Muscle layer of duodenum (tissue), 2 donors: ENCODE data around the gene OGA.

Source experiments
- H3K27ac ChIP-seq: one replicate; pipeline ENCODE4 v1.7.0; 2013; ENCODE audit warnings: mild to moderate bottlenecking, low read length
- H3K27me3 ChIP-seq: one replicate; pipeline ENCODE4 v1.7.0; 2013; ENCODE audit warnings: low read depth, mild to moderate bottlenecking, control low read depth, low read length
- H3K36me3 ChIP-seq, 2 donors: one replicate each; pipeline ENCODE4 v1.7.0; 2013; ENCODE audit warnings: low read length in 2 of 2, control low read depth in 1 of 2, mild to moderate bottlenecking in 1 of 2; ENCODE audit not compliant: insufficient read depth in 2 of 2, control insufficient read depth in 1 of 2
- H3K4me1 ChIP-seq, 2 donors: one replicate each; pipeline ENCODE4 v1.7.0; 2013; ENCODE audit warnings: low read length in 2 of 2, mild to moderate bottlenecking in 2 of 2, control low read depth in 1 of 2, moderate library complexity in 1 of 2; ENCODE audit not compliant: insufficient read depth in 2 of 2, control insufficient read depth in 1 of 2
- H3K4me3 ChIP-seq, 2 donors: one replicate each; pipeline ENCODE4 v1.7.0; 2013; ENCODE audit warnings: low read length in 2 of 2, low read depth in 1 of 2, mild to moderate bottlenecking in 1 of 2
- H3K9me3 ChIP-seq, 2 donors: one replicate each; pipeline ENCODE4 v1.7.0; 2013; ENCODE audit warnings: low read length in 2 of 2, control low read depth in 1 of 2, mild to moderate bottlenecking in 1 of 2; ENCODE audit not compliant: control insufficient read depth in 1 of 2
- donor health status: healthy.

OGA gene

GRCh38 chr10:101761226-101761625 is 57.0 kb downstream of the OGA start:
- Histone ChIP-seq H3K27me3 (no peaks in the 10 kb centered on the region), H3K4me1 (no peaks in the 10 kb centered on the region), H3K36me3 (no peaks in the 10 kb centered on the region), H3K27ac (no peak overlapping the region), H3K9me3 (no peaks in the 10 kb centered on the region), H3K4me3 (no peak overlapping the region)

GRCh38 chr10:101760510-101760909 is 57.7 kb downstream of the OGA start:
- no peak overlapping the region for H3K4me3 ChIP-seq
- H3K4me1 ChIP-seq = no peaks in the 10 kb centered on the region
- H3K27ac ChIP-seq = no peak overlapping the region
- H3K27me3 ChIP-seq = no peaks in the 10 kb centered on the region
- H3K36me3 ChIP-seq = no peaks in the 10 kb centered on the region
- H3K9me3 ChIP-seq = no peaks in the 10 kb centered on the region

GRCh38 chr10:101759309-101760247 is 58.7 kb downstream of the OGA start:
- Histone ChIP-seq H3K4me3 (no peak overlapping the region), H3K27me3 (no peaks in the 10 kb centered on the region), H3K4me1 (no peaks in the 10 kb centered on the region), H3K9me3 (no peaks in the 10 kb centered on the region), H3K27ac (no peak overlapping the region), H3K36me3 (no peaks in the 10 kb centered on the region)

GRCh38 chr10:101758858-101759257 is 59.4 kb downstream of the OGA start:
- H3K27me3 ChIP-seq = no peaks in the 10 kb centered on the region
- no peaks in the 10 kb centered on the region for H3K36me3 ChIP-seq
- H3K4me3 ChIP-seq = no peak overlapping the region
- H3K9me3 ChIP-seq = no peaks in the 10 kb centered on the region
- H3K4me1 ChIP-seq = no peaks in the 10 kb centered on the region
- no peak overlapping the region for H3K27ac ChIP-seq

GRCh38 chr10:101752241-101752640 is 66.0 kb downstream of the OGA start:
- Histone ChIP-seq H3K9me3 (no peaks in the 10 kb centered on the region), H3K4me3 (no peak overlapping the region), H3K27me3 (no peaks in the 10 kb centered on the region), H3K27ac (no peak overlapping the region), H3K36me3 (no peaks in the 10 kb centered on the region), H3K4me1 (no peaks in the 10 kb centered on the region)

- no peaks in the 10 kb centered on the region for H3K4me1 ChIP-seq
- H3K36me3 ChIP-seq = no peaks in the 10 kb centered on the region
- no peak overlapping the region for H3K4me3 ChIP-seq
- H3K27ac ChIP-seq = no peak overlapping the region
- no peaks in the 10 kb centered on the region for H3K9me3 ChIP-seq
- H3K27me3 ChIP-seq = no peaks in the 10 kb centered on the region
These were observed 68.9 kb downstream of the OGA start for GRCh38 chr10:101749047-101750016.

- no peaks in the 10 kb centered on the region for H3K9me3 ChIP-seq
- H3K27me3 ChIP-seq = no peaks in the 10 kb centered on the region
- no peaks in the 10 kb centered on the region for H3K4me1 ChIP-seq
- H3K36me3 ChIP-seq = no peaks in the 10 kb centered on the region
- no peak overlapping the region for H3K27ac ChIP-seq
- H3K4me3 ChIP-seq = no peak overlapping the region
These were observed 69.7 kb downstream of the OGA start for GRCh38 chr10:101748496-101748895.

GRCh38 chr10:101745074-101745696 is 73.1 kb downstream of the OGA start:
- Histone ChIP-seq H3K36me3 (no peaks in the 10 kb centered on the region), H3K4me1 (no peaks in the 10 kb centered on the region), H3K27me3 (no peaks in the 10 kb centered on the region), H3K4me3 (no peak overlapping the region), H3K27ac (no peak overlapping the region), H3K9me3 (no peaks in the 10 kb centered on the region)

- Histone ChIP-seq H3K27me3 (no peaks in the 10 kb centered on the region), H3K4me3 (no peak overlapping the region), H3K9me3 (no peaks in the 10 kb centered on the region), H3K27ac (no peak overlapping the region), H3K4me1 (no peaks in the 10 kb centered on the region), H3K36me3 (no peaks in the 10 kb centered on the region)
These were observed 74.0 kb downstream of the OGA start for GRCh38 chr10:101744267-101744666.

GRCh38 chr10:101741938-101742337 is 76.3 kb downstream of the OGA start:
- no peak overlapping the region for H3K27ac ChIP-seq
- H3K27me3 ChIP-seq = no peaks in the 10 kb centered on the region
- H3K9me3 ChIP-seq = no peaks in the 10 kb centered on the region
- no peaks in the 10 kb centered on the region for H3K36me3 ChIP-seq
- H3K4me3 ChIP-seq = no peak overlapping the region
- no peaks in the 10 kb centered on the region for H3K4me1 ChIP-seq

GRCh38 chr10:101736666-101737065 is 81.6 kb downstream of the OGA start:
- Histone ChIP-seq H3K36me3 (no peaks in the 10 kb centered on the region), H3K9me3 (no peaks in the 10 kb centered on the region), H3K27ac (no peak overlapping the region), H3K4me3 (no peak overlapping the region), H3K4me1 (no peaks in the 10 kb centered on the region), H3K27me3 (no peaks in the 10 kb centered on the region)
